OCI-LY3 (cell line): ENCODE data around the gene SEMA5B.

Experiments used
- H2AFZ ChIP-seq: fragments of 200-600, 300-600 bp; shearing (Covaris generic); 2 replicates; pipeline ENCODE4 v1.6.0; 2014; ENCODE audit warnings: antibody characterized with exemption, low read depth, low read length
- H3K27ac ChIP-seq: fragments of 200-600, 300-600 bp; sonication (generic); 2 replicates; pipeline ENCODE4 v1.5.1; 2014; ENCODE audit warnings: mild to moderate bottlenecking, low read length, moderate library complexity, mixed read lengths
- H3K27me3 ChIP-seq: fragments of 200-600, 300-600 bp; sonication (generic); 2 replicates; pipeline ENCODE4 v1.6.1; 2014; ENCODE audit warnings: low read depth, low read length, mixed read lengths
- H3K36me3 ChIP-seq: fragments of 200-600, 300-600 bp; sonication (generic); replicated peaks from 2 replicates; pipeline ENCODE3; 2014; ENCODE audit warnings: low read depth, low read length, mixed read lengths
- H3K4me1 ChIP-seq: fragments of 300-600, 200-600 bp; sonication (generic); 2 replicates; pipeline ENCODE4 v1.6.1; 2014; ENCODE audit warnings: low read length, mixed read lengths
- H3K4me2 ChIP-seq: fragments of 200-600, 300-600 bp; sonication (generic); 2 replicates; pipeline ENCODE4 v1.6.1; 2014; ENCODE audit warnings: low read length, mixed read lengths
- H3K4me3 ChIP-seq: fragments of 300-600, 200-600 bp; sonication (generic); 2 replicates; pipeline ENCODE4 v1.5.1; 2014; ENCODE audit warnings: antibody characterized with exemption, mild to moderate bottlenecking, low read length, moderate library complexity
- H3K79me2 ChIP-seq: fragments of 300-600, 200-600 bp; shearing (Covaris generic); 2 replicates; pipeline ENCODE4 v1.6.1; 2014; ENCODE audit warnings: mild to moderate bottlenecking, low read length, mixed read lengths
- H3K9ac ChIP-seq: fragments of 300-600, 200-600 bp; shearing (Covaris generic); 2 replicates; pipeline ENCODE4 v1.6.0; 2014; ENCODE audit warnings: mild to moderate bottlenecking, low read length, moderate library complexity
- H3K9me3 ChIP-seq: fragments of 200-600, 300-600 bp; shearing (Covaris generic); 2 replicates; pipeline ENCODE4 v1.6.1; 2014; ENCODE audit warnings: low read length, mixed read lengths; ENCODE audit not compliant: insufficient read depth
- H4K20me1 ChIP-seq: fragments of 200-600, 300-600 bp; sonication (generic); 2 replicates; pipeline ENCODE4 v1.6.1; 2016; ENCODE audit warnings: low read length, mixed read lengths; ENCODE audit not compliant: insufficient read depth
- EZH2phosphoT487 ChIP-seq: fragments of 200-600 bp; shearing (Covaris generic); IDR thresholded peaks from 2 replicates; pipeline ENCODE4 v1.6.1; 2018; ENCODE audit warnings: antibody characterized with exemption, mixed run types, low read depth
- TF ChIP-seq, protein P1 (sequence below): fragments of 200-600, 300-600 bp; sonication (generic); IDR thresholded peaks from 2 replicates; pipeline ENCODE4 v1.5.1; 2014; ENCODE audit warnings: antibody characterized with exemption, low read length, low read depth

SEMA5B gene

GRCh38 chr3:122912772-122913538 is 114.6 kb downstream of the SEMA5B start:
- H3K4me1 ChIP-seq = peaks cover 27% of the 10 kb centered on the region
- H3K27ac ChIP-seq = no peak overlapping the region
- no peak for TF ChIP-seq EZH2phosphoT487
- TF ChIP-seq, protein P1, sequence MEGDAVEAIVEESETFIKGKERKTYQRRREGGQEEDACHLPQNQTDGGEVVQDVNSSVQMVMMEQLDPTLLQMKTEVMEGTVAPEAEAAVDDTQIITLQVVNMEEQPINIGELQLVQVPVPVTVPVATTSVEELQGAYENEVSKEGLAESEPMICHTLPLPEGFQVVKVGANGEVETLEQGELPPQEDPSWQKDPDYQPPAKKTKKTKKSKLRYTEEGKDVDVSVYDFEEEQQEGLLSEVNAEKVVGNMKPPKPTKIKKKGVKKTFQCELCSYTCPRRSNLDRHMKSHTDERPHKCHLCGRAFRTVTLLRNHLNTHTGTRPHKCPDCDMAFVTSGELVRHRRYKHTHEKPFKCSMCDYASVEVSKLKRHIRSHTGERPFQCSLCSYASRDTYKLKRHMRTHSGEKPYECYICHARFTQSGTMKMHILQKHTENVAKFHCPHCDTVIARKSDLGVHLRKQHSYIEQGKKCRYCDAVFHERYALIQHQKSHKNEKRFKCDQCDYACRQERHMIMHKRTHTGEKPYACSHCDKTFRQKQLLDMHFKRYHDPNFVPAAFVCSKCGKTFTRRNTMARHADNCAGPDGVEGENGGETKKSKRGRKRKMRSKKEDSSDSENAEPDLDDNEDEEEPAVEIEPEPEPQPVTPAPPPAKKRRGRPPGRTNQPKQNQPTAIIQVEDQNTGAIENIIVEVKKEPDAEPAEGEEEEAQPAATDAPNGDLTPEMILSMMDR = no peak
- H3K9me3 ChIP-seq = no peaks in the 10 kb centered on the region
- no peaks in the 10 kb centered on the region for H3K36me3 ChIP-seq
- H2AFZ ChIP-seq = no peak overlapping the region
- no peaks in the 10 kb centered on the region for H3K79me2 ChIP-seq
- no peaks in the 10 kb centered on the region for H3K27me3 ChIP-seq
- no peaks in the 10 kb centered on the region for H4K20me1 ChIP-seq
- H3K9ac ChIP-seq = no peak overlapping the region
- no peak overlapping the region for H3K4me3 ChIP-seq
- H3K4me2 ChIP-seq = no peak overlapping the region

DNA sequence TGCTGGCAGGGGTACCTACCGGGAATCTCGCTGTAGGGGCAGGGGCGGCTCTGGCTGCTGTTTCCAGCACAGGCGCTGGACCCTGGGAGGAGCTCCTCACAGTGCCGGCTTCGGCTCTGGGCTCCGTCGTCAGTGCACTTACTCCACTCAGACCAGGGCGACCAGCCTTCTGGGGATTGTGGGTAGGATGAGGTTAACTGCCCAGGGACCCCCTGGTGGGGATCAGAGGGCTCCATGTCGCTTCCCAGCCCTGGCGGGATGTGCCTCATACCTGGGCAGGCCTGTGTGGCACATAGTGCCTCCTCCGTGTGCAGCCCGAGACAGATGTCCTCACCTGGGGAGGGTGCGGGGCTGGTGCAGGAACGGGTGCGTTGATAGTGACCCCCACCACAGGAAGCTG is 115.7 kb downstream of the SEMA5B start:
- no peak overlapping the region for H2AFZ ChIP-seq
- no peak for TF ChIP-seq EZH2phosphoT487
- TF ChIP-seq, protein P1 = no peak
- H3K4me3 ChIP-seq = no peak overlapping the region
- no peaks in the 10 kb centered on the region for H3K36me3 ChIP-seq
- H3K27me3 ChIP-seq = no peaks in the 10 kb centered on the region
- H3K4me2 ChIP-seq = no peak overlapping the region
- H3K9me3 ChIP-seq = no peaks in the 10 kb centered on the region
- H4K20me1 ChIP-seq = no peaks in the 10 kb centered on the region
- H3K27ac ChIP-seq = no peak overlapping the region
- H3K4me1 ChIP-seq = peaks cover 22% of the 10 kb centered on the region
- H3K9ac ChIP-seq = no peak overlapping the region
- H3K79me2 ChIP-seq = no peaks in the 10 kb centered on the region

DNA sequence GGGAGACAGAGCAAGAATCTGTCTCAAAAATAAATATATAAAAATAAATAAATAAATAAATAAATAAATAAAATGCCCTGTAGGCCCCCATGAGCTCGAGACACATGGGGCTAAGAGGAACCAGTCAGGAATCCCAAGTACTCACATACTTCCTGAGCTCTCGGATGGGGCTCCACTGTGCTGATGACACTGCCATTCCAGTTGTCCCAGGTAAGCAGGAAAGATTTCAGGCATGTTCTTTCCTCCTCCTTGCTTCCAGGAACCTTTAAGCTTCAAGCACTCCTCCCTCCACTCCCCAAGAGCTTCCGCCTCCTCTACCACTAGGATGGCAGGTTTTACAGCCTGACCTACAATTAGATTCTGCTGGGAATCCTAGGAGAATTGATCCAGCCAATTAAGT is 119.3 kb downstream of the SEMA5B start:
- Histone ChIP-seq H4K20me1 (no peaks in the 10 kb centered on the region), H2AFZ (no peak overlapping the region), H3K9ac (no peak overlapping the region), H3K27ac (no peak overlapping the region), H3K9me3 (no peaks in the 10 kb centered on the region), H3K36me3 (no peaks in the 10 kb centered on the region), H3K4me1 (no peaks in the 10 kb centered on the region), H3K27me3 (no peaks in the 10 kb centered on the region), H3K4me2 (no peak overlapping the region), H3K4me3 (no peak overlapping the region), H3K79me2 (no peaks in the 10 kb centered on the region)
- TF ChIP-seq, protein P1 = no peak
- no peak for TF ChIP-seq EZH2phosphoT487

DNA sequence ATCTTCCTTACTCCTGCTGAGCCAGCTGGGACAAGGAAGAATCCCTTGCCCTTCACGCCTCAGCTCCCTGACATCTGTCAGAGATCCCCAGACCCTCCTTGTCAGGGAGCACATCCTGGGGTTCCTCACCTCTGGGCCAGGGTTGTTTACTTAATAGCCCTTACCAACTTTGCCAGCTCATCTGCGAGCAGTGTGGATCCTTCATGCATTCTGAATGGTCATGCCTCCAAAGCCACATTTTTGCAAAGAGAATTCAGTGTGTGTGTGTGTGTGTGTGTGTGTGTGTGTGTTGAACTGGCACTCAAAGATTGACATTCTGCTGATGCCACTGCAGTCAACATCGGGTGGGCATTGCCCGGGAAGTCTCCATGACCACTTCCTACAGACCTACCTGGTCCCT is 120.1 kb downstream of the SEMA5B start:
- no peak overlapping the region for H3K4me3 ChIP-seq
- H3K9me3 ChIP-seq = no peaks in the 10 kb centered on the region
- H3K27ac ChIP-seq = no peak overlapping the region
- no peaks in the 10 kb centered on the region for H3K4me1 ChIP-seq
- H3K9ac ChIP-seq = no peak overlapping the region
- H3K27me3 ChIP-seq = no peaks in the 10 kb centered on the region
- H4K20me1 ChIP-seq = no peaks in the 10 kb centered on the region
- no peak overlapping the region for H2AFZ ChIP-seq
- no peaks in the 10 kb centered on the region for H3K79me2 ChIP-seq
- no peak for TF ChIP-seq EZH2phosphoT487
- TF ChIP-seq, protein P1 = no peak
- no peaks in the 10 kb centered on the region for H3K36me3 ChIP-seq
- no peak overlapping the region for H3K4me2 ChIP-seq
